ENCODE measurements around the gene PM20D1.
"Not testable (repeated sequence)": the region's sequence is repeated elsewhere in the genome, so short reads cannot be mapped to it uniquely, and the experiment has no call there.

The PM20D1 gene

DNA sequence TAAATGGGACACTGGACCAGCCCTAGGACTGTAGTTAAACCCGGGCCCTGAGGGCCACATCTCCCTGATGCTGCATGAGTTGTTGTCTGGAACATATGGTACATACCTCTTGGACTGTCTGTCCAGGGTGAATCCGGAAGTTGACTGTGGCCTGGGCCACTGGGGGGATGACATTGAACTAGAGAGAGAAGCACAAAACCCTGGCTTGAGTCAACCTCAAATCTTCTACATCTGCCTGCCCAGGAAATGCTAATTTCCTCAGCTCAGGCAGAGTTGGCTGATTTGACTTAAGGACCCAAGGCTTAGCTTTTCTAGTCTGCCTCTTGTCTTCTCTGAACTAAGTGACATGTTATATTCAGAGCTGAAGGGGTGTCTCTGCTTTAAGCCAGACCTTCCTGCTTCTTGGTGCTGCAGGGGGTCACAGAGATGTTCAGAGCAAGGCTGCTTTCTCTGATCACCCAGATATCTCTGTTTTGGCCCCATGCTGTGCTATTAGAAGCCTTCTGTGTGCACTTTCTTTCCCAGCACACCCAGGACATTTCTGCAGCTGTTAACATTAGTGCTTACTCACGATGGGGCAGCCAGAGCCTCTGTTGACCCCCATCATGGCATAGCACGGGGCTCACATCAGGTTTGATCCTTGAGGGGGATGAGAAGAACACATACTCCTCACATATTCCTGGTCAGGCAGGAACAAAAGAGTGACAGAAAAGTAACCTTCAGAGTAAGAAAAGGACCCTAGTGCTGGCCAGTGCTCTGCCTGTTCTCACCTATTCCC lies 9.6 kb downstream of the PM20D1 start:
- DNase-seq, result no peak

DNA sequence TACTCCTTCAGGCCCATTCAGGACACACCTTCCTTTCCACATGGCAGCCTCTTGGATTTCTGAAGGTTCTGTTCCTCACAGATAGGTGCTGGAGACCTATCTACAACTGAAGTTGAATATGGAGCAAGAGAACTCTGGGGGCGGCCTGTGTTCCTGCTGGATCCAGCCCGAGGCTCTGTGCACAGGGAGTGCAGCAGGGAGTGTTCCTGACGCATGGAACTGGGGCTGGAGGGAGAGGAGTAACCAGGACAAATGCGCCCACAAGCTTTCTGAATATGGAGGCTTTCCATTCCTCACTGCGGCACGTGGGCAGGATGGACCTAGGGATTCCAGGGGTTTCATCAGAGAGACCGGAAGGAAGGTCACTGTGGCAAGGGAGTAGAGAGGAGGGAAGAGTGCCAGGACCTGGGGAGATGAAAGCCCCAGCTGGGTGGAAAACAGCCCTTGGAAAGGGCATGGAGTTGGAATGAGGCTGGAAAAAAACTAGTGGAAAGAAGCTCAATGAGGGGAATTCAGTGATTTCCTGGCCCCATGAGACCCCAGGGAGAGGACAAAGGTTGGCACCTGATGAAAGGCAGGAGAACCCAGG lies 12.5 kb downstream of the PM20D1 start:
- DNase-seq, result no peak

DNA sequence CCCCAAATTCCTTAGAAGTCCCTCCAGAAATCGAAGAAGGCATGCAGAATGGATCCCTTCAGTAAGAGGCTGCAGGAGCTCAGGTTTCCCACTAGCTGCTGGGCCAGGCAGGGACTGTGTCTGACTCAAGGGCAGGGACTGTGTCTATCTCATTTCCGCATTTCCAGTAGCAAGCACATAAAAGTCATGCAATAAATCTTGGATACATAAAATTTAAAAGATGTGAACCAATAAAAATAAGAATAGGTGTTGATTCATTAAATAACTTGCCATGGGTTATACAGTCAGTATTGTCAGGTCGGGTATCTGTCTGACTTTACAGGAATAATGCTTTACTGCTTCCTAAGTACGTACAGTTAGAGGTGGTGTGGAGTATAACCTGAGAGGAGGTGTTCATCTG lies 15.2 kb downstream of the PM20D1 start:
- no peak for DNase-seq

DNA sequence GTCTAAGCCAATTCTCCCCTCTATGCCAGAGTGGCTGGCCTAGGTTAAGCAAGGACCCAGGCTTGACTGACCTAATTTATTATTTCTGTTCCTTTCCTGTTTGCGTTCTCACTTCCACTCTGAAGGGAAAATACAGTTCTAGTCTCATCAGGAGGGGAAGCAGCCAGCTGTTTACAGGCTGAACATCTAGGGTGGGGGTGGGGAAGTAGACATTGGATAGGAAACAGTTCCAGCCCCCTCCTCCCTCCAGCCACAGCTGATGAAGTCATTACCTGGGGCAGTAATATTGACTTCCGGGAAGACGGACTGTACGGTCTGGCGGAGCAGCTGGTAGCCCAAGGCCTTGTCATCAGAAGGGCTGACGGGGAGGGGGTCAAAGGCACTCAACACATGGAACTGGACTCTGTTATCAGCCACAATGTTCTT lies 17.6 kb downstream of the PM20D1 start:
- no peak for DNase-seq

DNA sequence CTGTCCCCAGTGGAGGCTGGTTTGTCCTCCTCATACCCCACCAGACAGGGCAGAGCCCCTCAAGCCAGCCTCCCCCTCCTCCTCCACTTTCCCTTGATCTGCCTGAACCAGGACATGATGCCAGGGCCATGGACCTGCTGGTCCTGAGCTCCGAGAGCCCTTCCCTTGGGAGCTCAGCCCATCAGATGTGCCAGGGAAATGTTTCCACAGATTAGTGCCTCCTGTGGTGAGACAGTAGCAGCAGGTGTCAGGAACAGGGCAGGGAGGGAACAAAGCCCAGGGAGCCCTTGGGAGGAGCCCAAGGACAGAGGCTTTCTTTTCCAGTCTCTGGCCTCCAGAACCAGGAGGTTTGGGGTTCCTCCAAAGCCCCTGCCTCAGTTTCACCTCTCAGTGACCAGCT lies 22.3 kb downstream of the PM20D1 start:
- DNase-seq, result no peak

DNA sequence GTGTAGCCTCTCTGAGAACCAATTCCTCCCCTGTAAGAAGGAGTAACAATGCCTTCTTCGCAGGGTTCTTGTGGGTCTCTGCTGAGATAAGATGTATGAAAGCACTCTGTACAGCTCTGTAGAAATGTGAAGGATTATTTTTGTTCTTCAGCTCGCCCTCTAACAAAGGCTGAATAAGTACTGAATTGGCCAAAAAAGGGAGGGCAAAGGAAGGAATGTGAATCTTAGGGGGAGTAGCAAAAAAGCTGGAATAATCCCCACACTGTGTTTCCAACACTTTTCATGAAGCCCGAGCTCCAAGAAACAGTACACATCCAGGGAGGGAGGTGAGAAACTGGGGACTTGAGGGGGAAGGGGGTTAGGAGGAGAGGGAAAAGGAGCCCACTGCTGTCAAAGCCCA lies 22.9 kb downstream of the PM20D1 start:
- DNase-seq, result no peak

DNA sequence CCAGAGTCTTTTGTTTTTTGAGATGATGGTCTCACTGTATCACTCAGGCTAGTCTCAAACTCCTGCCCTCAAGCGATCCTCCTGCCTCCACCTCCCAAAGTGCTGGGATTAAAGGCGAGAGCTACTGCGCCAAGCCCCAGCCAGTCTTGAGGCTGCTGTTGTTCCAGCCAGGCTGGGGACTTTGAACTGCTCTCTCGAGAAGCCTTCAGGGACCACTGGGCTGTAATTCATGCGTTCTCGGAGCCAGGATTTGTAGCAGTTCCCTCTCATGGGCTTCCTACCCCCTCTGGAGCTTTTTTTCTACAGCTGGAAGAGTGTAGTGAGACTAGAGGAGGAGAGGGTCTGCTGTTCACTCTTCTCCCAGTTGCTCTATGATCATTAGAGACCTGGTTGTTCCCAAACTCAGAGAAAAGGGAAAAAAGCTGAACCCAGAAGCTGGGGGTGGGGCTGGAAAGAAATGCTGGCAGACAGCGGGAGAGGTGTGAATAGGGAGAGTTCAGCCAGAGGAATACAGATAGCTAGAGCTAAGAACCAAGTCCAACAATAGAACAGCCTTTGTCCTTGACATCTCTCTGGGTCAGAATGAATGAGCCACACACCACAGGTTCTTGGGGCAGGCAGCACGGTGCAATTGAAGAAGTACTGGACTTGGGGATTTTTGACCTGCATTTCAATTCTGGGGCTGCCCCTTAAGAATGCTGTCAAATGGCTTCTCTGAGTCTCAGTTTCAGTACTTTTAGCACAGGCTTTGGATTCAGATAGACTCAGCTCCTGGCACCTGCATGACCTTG lies 23.7 kb downstream of the PM20D1 start:
- no peak for DNase-seq

DNA sequence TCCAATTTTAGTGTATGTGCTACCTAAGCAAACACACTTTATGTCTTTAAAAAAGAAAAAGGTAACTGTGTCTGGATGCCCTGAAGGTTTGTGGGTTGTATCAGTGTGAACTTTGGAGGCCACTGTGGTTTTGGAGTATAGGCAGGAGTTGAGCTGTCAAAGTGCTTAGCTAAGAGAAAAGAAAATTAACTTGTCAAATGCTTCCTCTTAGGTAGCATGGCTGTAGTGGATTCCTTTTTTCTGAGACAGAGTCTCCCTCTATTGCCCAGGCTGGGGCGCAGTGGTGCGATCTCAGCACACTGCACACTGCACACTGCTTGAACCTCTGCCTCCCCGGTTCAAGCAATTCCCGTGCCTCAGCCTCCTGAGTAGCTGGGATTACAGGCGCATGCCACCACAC lies 25.8 kb downstream of the PM20D1 start:
- no peak for DNase-seq

DNA sequence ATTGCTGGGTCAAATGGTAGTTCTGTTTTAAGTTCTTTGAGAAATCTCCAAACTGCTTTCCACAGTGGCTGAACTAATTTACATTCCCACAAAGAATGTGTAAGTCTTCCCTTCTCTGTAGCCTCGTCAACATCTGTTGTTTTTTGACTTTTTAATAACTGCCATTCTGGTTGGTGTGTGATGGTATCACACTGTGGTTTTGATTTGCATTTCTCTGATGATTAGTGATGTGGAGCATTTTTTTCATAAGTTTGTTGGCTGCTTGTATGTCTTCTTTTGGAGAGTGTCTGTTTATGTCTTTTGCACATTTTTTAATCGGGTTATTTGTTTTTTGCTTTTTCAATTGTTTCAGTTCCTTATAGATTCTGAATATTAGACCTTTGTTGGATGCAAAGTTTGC lies 26.7 kb downstream of the PM20D1 start:
- DNase-seq, result not testable (repeated sequence)

DNA sequence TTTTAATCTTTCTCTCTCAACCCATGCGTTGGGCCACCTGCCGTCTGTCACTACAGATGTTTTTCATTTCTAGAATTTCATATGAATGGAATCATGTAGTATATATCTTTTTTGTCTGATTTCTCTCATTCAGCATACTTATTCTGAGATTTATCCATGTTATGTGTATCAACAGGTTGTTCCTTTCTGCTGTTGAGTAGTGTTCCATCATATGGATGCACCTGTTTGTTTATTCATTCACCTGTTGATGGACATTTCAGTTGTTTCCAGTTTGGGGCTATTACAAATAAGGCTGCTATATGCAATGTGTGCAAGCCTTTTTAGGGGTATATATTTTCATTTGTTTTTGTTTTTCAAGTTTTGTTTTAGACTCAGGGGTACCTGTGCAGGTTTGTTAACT lies 27.5 kb downstream of the PM20D1 start:
- no peak for DNase-seq

DNA sequence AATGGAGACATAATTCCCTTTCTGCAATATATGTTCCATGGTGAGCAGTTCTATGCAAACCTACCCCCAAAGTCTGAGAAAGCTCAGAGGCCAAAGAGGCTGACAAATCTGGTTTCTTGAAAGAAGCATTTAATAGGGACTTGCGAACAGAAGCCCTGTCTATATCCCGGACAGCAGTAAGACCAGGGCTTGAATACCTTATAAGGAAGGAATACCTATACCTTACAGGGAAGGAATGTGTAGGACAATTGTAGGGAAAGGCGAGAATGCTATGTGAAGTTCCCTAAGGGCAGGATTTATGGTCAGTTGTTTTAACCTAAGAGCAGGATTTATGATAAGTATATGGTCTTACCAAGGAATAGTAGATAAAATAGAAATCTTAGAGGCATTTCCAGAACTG lies 31.9 kb downstream of the PM20D1 start:
- DNase-seq, result no peak

DNA sequence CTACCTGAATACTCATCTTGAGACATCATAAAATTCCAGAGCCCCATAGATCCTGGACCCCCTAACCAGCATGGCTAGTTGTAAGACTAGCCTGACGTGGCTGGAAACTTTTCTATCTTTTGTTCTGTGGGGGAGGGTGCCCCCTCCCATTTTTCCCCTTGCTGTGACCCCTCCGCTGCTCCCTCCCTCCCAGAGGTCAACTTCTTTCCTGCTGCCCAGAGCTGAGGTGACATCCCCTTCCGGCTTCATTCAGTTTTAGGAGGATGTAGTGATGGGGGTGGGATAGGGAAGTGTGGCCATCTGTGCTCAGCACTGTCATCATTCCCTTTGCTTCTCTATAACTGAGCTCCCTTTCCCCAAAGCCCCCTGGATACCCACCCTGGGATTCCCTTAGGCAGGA lies 32.6 kb downstream of the PM20D1 start:
- DNase-seq, result no peak

DNA sequence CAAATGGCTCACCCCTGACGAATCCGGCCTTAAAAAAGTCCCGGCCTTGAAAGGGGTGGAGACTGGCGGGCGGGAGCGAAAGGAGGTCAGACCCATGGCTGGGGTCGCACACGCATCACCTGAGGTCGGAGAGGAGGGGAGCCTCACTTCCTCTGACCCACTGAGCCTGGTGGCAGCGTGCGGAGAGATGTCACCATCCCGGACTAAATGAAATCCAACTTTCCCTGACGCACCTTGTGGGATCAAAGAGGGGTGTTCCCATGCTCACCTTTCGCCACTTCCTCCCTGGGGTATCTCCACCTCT lies 36.2 kb downstream of the PM20D1 start:
- peak in 1 of 2 experiments; percentile 31 for DNase-seq

DNA sequence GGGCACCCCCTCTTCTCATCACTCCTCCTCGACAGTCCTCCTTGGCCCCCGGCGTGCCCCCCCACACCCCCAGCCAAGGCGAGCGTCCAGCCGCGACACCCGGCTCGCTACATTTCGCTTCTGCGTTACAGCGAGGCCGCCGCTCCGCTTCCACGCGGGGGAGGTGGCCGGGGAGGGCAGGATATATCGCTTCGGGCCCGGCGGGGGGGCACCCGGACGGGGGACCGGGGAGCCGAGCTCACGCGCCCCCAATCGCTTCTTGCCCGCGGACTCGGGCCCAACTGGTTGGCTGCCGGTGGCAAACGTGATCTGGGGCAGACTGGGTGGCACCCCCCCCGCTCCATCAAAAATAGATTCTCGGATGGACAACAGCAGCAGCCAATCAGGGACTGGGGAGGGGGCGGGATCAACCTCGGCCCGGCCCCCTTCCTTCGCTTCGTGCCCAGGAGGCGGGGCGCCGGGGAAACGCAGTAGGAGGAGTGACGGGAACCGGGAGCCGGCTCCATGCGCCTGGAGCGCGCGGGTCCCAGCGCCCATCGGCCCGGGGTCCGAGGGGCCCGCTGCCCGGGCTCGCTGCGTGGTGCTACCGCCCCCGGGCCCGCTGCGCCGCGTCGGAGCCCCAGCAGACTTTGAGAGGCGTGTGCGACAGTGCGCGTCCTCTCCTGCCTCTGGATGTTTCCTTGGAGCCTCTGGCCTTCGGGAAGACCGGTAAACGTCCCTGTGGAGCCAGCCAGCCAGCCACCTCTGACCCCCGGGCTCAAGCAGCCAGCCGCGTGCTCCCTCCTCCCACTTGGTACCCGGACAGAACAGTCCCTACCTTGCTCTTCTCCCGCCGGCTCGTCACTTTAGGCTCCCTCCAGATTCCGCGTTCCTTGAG lies 36.8 kb downstream of the PM20D1 start, which contains the start of gene SLC41A1:
Gene SLC41A1 (minus strand): TSS at position 321 of the 877 bp plus-strand sequence. CDS start 2,757 bp downstream, outside the sequence.
- peak; percentile 81 to 82 for DNase-seq

DNA sequence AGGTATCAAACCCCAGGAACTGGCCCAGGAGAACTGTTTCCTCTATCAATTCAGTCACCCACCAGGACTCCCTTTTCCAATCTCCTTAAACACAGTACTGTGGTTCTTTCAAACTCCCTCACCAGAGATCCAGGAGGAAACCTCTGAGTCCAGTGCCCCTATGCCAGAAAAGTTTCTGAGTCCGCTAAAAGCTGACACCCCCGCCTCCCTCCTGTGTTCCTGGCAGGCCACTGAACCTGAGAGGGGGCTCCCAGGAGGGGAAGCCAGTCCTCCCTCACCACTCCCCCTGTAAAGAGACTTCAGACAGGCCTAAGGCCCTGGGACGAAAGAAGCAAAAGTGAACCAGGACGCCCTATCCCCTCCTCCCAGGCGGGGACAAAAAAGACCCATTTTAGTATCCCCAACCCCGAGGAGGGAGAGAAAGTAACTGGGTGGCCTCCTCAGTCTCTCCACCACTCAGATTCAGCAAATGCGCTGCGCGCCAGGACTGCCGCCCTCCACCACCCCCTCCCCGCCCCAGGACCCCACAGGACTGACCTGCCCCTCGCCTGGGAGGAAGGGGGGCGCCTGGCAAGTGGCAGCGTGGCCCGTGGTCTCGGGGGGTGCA lies 37.6 kb downstream of the PM20D1 start:
- peak in 1 of 2 experiments; percentile 1 for DNase-seq

DNA sequence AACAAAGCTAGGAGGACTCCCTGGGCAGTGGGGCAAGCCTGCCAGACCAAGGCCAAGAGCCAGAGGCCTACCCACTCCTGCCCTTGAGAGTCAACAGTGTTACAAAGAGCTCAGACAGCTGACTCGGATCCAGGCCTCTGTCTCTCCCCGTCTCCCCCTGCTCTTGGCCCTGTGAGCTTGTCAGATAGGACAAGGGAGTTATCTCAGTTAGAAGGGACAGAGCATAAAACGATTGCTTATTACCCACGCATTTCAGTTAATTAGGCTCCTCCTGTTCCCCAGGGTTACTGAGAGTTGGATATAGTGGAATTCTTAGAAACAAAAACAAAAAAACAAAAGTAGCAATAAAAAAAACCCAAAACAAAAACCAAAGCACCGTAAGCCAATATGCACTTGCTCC lies 38.3 kb downstream of the PM20D1 start:
- DNase-seq, result no peak

DNA sequence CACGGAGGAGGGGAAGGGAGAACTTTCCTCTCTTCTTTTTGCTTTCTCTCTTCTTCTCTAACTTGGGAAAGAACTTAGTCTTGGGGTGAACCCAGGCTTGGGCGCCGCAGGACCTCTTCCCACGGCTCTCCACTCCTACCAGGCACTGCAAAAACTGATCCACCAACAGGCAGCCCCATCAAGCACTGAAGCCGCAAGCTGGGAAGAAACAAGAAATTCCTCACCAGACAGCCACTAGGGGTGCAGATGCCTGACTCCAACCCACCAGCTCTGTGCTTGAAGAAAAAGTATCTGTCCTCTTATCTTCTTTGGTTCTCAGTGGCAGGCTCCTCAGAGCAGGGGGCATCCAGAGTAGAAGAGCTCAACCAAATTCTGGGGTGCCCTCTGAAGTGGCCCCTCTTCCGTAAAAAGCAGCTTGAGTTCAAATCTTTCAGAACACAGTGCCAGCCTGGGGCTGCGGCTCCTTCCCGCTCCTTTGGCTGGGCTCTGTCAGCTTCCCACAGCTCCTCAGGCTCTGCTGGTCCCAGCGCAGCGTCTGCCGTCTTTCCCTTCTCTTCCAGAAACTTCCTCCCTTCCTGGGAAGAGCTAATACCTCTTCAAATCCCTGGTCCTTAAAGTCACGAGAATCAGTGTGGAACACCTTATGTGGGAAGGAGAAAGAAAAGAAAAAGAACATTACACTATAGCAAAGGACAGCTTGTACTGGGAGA lies 39.3 kb downstream of the PM20D1 start:
- peak in 1 of 2 experiments; percentile 5 for DNase-seq

DNA sequence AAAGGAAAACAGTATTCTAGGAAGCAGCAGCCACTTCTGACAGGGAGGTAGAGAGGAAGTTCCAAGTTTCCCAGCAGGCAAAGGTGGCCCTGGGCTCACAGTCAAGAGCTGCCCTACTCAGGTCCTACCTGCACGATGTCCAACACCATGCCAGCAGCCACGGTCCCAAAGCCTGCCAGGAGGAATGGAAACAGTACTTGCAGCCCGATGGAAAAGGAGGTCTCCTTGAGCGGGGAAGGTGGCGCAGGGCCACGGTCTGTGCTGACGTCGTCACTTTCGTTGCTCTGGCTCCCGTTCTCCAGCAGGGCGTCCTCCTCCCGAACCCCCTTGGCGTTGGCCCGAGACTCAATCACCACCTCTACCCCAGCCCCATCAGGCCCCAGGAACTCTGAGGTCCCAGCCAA lies 40.0 kb downstream of the PM20D1 start:
- DNase-seq, result no peak

DNA sequence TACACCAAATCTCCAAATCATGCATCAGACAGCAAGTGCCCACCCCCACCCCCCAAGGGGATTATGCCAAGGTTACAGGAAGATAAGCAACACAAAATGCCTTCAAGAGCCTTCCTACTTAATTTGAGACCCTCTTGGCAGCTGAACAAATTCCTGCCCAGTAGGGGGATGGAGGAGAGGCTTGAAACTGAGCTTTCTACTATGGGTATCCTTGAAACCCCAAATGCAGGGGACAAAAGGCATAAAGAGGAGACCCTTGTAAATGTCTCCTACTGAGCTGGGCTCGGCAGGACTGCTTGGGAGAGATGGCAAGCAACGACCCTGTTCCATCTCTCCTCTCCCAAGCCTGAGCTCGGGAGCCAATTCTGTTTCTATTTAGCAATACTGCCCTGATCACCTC lies 40.5 kb downstream of the PM20D1 start:
- no peak for DNase-seq

DNA sequence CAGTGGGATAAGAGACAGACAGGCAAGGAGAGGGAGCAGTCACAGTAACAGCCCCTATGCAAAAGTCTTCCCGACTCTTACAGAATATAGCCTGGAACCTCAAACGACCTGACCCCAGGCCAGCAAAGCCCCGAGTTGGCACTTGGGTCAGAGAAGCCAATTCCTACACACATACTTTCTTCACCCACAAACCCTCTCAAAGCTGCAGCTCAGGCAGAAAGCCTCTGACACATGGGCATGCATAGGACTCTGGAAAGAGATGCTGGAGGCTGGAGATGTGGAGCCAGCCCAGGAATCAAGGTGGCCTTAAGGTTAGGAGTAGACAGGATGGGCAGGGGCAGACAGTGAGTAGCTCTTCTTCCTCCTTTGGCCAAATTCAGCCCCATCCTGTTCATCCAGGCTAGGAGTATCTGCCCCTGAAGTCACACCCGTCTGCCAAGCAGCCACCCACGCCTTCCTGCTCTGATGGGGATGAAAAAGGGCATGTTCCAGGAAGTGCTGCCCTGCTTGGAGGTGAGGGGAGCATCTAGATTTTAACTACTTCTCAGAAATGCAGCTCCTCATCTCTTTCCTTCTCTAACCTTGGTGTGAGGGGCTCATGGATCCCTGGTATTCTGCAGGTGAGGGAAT lies 44.7 kb downstream of the PM20D1 start:
- DNase-seq, result no peak

DNA sequence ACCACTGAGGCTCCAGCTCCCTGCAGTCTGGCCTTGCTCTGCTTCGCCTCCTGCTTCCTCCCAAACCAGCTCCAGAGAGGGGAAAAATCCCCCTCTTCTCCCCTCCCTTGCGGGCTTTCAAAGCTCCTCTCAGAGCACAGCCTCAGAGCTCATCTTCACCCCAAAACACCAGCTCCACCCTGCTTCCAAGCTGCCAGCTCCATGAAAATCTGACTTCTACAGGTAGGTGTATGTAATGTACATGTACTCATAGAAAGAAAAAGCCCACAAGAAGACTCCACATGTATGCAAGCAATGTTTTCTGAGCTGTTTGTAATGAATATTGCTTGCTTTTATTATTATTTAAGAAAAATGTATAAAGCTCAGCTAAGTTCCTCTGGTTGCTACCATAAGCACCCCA lies 45.3 kb downstream of the PM20D1 start:
- no peak for DNase-seq

All from SW 1271 (cell line).